ENCODE measurements around the gene PKD2L2.

PKD2L2 gene

GRCh38 chr5:137870647-137871339 is 18.5 kb upstream of the PKD2L2 start:
- no peaks in the 10 kb centered on the region for H4K20me1 ChIP-seq (ENCODE audit: low read depth, low read length)
- no peaks in the 10 kb centered on the region for H3K27me3 ChIP-seq (ENCODE audit: low read length)
- no peak for TF ChIP-seq CTCF (IDR thresholded peaks at IDR 0.05; ENCODE audit: insufficient read depth, low read length, poor library complexity, severe bottlenecking)
- TF ChIP-seq EZH2phosphoT487 (conservative IDR thresholded peaks at IDR 0.05; ENCODE audit: low read length) = no peak

GRCh38 chr5:137871571-137871970 is 17.7 kb upstream of the PKD2L2 start:
- Histone ChIP-seq H3K4me2 (ENCODE audit: low read depth, low read length, poor library complexity, severe bottlenecking) (no peak overlapping the region), H3K9me3 (ENCODE audit: insufficient read depth, low read length) (no peaks in the 10 kb centered on the region), H4K20me1 (ENCODE audit: low read depth, low read length) (no peaks in the 10 kb centered on the region), H3K36me3 (ENCODE audit: low read length) (no peaks in the 10 kb centered on the region), H3K9me2 (replicated peaks; ENCODE audit: insufficient read depth, low read length) (no peaks in the 10 kb centered on the region), H3K4me3 (ENCODE audit: insufficient read depth, low read length, poor library complexity, severe bottlenecking) (no peak overlapping the region), H3K27me3 (ENCODE audit: low read length) (no peaks in the 10 kb centered on the region), H3K27ac (ENCODE audit: low read depth, low read length) (no peak overlapping the region), H2AFZ (ENCODE audit: low read depth, low read length, severe bottlenecking) (no peak overlapping the region), H3F3A (ENCODE audit: insufficient read depth) (no peaks in the 10 kb centered on the region), H3K9ac (ENCODE audit: low read length) (no peak overlapping the region), H3K79me2 (ENCODE audit: insufficient read depth, low read length) (no peaks in the 10 kb centered on the region)
- TF ChIP-seq EZH2phosphoT487 (conservative IDR thresholded peaks at IDR 0.05; ENCODE audit: low read length) (no peak), CTCF (IDR thresholded peaks at IDR 0.05; ENCODE audit: insufficient read depth, low read length, poor library complexity, severe bottlenecking) (no peak)

More at GRCh38 chr5:137870647-137871339, 18.5 kb upstream of the PKD2L2 start:
- H3K27ac ChIP-seq (ENCODE audit: low read depth, low read length) = no peak overlapping the region
- H3K9me2 ChIP-seq (replicated peaks; ENCODE audit: insufficient read depth, low read length) = no peaks in the 10 kb centered on the region
- no peak overlapping the region for H2AFZ ChIP-seq (ENCODE audit: low read depth, low read length, severe bottlenecking)
- no peak overlapping the region for H3K9ac ChIP-seq (ENCODE audit: low read length)
- H3K79me2 ChIP-seq (ENCODE audit: insufficient read depth, low read length) = no peaks in the 10 kb centered on the region
- no peak overlapping the region for H3K4me2 ChIP-seq (ENCODE audit: low read depth, low read length, poor library complexity, severe bottlenecking)
- H3F3A ChIP-seq (ENCODE audit: insufficient read depth) = no peaks in the 10 kb centered on the region
- no peaks in the 10 kb centered on the region for H3K36me3 ChIP-seq (ENCODE audit: low read length)
- no peaks in the 10 kb centered on the region for H3K9me3 ChIP-seq (ENCODE audit: insufficient read depth, low read length)
- no peak overlapping the region for H3K4me3 ChIP-seq (ENCODE audit: insufficient read depth, low read length, poor library complexity, severe bottlenecking)

DNA sequence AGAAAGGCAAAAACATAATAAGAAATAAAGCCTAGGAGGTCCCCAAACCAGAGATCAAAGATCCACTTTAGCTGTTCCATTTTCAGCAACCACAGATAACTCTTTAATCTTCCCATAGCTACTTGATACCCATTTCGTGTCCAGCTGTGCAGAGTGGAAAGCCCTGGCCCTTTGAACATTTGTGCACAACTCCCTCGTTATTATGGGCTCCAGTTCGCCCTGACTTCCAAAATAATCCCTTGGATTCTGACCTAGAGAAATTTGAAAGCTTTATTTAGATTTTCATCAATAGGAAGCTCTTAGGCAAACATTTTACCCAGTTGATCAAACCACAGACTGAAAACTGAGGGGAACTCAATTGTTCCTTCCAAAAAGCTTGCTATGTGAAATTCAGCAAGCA is 16.8 kb upstream of the PKD2L2 start:
- Histone ChIP-seq H3K9me3 (ENCODE audit: insufficient read depth, low read length) (no peaks in the 10 kb centered on the region), H3K79me2 (ENCODE audit: insufficient read depth, low read length) (no peaks in the 10 kb centered on the region), H3K9ac (ENCODE audit: low read length) (no peak overlapping the region), H3F3A (ENCODE audit: insufficient read depth) (no peaks in the 10 kb centered on the region), H3K36me3 (ENCODE audit: low read length) (no peaks in the 10 kb centered on the region), H4K20me1 (ENCODE audit: low read depth, low read length) (no peaks in the 10 kb centered on the region), H2AFZ (ENCODE audit: low read depth, low read length, severe bottlenecking) (no peak overlapping the region), H3K9me2 (replicated peaks; ENCODE audit: insufficient read depth, low read length) (no peaks in the 10 kb centered on the region), H3K27ac (ENCODE audit: low read depth, low read length) (no peak overlapping the region), H3K4me2 (ENCODE audit: low read depth, low read length, poor library complexity, severe bottlenecking) (no peak overlapping the region), H3K4me3 (ENCODE audit: insufficient read depth, low read length, poor library complexity, severe bottlenecking) (no peak overlapping the region), H3K27me3 (ENCODE audit: low read length) (no peaks in the 10 kb centered on the region)
- no peak for TF ChIP-seq CTCF (IDR thresholded peaks at IDR 0.05; ENCODE audit: insufficient read depth, low read length, poor library complexity, severe bottlenecking)
